SK-N-DZ (cell line): ENCODE measurements around the gene MRTFA.
"Not testable (repeated sequence)": the region's sequence is repeated elsewhere in the genome, so short reads cannot be mapped to it uniquely, and the experiment has no call there.

Source experiments
- DNase-seq: peaks from one replicate; pipeline ENCODE4 v3.0.0-alpha.2; 2015; ENCODE audit warnings: low spot score

The MRTFA gene

DNA sequence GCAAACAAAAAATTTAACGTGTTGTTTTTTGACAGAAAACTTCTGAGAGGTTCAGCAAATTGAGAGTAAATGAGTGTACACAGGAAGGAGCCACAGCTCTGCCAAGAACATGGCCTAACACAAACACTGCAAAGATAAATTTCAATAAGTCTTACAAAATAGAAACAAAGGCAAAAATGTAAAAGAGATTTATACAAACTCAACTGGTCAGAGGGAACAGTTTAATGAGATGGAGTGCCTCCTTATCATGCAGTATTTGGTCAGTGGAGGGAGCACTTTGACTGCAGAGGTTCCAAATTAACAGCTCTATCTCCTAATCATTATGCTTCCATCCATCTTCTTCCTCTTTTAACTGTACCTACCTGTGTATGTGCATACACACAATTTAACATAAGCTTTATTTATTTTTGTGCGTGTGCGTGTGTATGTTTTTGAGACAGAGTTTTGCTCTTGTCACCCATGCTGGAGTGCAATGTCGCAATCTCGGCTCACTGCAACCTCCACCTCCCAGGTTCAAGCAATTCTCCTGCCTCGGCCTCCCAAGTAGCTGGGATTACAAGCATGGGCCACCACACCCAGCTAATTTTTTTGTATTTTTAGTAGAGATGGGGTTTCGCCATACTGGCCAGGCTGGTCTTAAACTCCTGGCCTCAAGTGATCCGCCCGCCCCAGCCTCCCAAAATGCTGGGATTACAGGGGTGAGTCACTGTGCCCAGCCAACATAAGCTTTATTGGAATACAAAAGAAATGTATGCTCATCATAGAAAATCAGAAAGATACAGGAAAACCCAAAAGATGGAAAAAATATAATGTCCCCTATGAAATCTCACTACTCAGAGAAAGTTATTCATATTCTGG lies 111.9 kb downstream of the MRTFA start:
- no peak for DNase-seq

DNA sequence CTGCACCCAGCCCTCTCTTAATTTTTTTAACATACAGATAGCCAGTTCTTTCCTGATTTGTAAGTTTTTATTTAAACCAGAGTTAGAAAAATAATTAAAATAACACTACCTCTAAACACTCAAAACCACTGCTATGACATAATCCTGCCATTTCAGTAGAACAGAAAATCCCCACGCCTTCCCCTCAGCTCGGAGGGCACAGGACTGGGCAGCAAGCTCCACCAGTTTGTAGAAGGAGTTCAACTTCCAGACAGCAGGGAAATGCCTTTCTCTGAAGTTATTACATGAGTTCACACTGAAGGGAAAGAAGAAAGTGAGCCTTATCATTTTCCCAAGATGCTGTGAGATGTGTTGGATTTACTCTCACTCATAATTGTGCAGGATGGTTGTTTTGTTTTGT lies 114.4 kb downstream of the MRTFA start:
- no peak for DNase-seq

- DNase-seq = no peak
Measured at GRCh38 chr22:40521046-40521445, 115.5 kb downstream of the MRTFA start.

DNA sequence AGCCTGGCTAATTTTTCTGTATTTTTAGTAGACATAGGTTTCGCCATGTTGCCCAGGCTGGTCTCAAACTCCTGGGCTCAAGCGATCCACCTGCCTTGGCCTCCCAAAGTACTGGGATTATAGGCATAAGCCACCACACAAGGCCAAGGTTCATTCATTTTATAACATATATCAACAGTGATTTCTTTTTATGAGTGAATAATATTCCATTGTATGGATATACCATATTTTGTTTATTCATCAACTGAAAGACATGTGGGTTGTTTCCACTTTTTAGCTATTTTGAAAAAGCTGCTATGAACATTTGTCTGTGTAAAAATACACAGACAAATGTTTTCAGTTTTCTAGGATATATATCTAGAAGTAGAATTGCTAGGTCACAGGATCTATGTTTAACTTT lies 116.0 kb downstream of the MRTFA start:
- DNase-seq = no peak

- no peak for DNase-seq
Measured at GRCh38 chr22:40519948-40520331, 116.6 kb downstream of the MRTFA start.

GRCh38 chr22:40519284-40519947 lies 117.1 kb downstream of the MRTFA start:
- DNase-seq = no peak

GRCh38 chr22:40518840-40519239 lies 117.7 kb downstream of the MRTFA start:
- no peak for DNase-seq

DNA sequence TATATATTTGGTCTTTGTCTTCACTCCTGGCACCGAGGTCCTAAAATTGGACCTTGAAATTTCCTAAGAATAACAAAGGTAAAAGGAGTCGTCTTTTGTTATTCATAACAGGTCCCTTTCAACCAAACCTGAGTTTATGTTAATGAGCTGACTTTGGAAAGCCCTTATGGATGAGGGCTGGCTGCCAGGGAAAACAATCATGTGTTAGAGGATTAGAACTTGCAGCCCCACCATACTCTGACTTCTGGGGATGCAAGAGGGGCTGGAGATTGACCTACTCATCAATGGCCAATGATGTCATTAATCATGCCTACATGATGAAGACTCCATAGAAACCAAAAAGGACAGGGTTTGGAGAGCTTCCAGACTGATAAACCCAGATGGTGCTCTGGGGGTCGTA lies 118.9 kb downstream of the MRTFA start:
- DNase-seq = no peak

- no peak for DNase-seq
Measured at GRCh38 chr22:40516416-40516815, 120.1 kb downstream of the MRTFA start.

DNA sequence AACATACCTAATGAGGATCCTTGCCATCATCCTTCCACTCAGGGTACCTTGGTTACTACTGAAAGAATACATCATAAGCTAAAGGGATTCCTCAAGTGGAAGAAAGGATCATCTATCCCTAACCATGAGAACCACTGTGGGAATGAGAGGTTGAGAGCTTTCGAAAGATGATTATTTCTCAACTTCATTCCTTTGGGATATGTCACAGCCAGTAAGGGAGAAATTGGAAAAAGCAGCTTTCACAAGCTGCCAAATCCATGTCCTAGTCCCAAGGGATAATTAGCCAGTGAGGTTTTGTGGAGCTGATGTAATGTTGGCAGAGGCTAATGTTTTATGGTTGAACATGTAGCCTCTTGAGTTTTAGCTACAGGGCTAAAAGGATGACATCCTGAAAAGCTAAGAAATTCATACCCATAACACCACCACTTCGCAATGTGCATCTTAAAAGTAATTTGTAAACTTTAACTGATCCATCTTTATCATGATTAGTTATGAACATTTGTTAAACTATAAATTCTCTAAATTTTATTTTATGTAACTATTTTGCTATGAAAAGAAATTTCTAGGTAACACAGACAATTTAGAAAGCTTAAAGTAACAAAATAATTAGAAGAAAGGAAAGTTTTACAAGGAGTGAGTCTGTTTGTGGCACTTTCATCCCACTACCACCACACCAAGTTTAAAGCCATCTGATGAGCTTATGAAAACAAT lies 123.9 kb downstream of the MRTFA start:
- no peak for DNase-seq

DNA sequence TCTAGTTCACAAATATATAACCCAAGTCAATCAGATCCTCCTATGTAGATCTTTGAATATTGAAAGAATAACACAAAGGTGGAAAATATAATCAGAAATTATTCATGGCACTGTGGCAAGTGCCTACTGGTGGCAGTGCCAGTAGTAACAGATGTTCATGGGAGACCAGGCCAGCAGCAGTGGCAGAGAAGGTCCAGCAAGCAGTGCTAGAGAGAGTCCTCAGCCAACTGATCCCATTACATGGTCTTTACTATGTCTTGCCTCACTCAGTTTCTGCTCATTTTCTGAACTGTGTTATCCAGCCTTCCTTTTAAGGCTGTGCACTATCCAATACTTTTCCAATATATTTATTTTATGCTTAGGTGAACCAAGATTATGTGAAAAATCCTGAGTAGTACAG lies 124.9 kb downstream of the MRTFA start:
- no peak for DNase-seq

DNA sequence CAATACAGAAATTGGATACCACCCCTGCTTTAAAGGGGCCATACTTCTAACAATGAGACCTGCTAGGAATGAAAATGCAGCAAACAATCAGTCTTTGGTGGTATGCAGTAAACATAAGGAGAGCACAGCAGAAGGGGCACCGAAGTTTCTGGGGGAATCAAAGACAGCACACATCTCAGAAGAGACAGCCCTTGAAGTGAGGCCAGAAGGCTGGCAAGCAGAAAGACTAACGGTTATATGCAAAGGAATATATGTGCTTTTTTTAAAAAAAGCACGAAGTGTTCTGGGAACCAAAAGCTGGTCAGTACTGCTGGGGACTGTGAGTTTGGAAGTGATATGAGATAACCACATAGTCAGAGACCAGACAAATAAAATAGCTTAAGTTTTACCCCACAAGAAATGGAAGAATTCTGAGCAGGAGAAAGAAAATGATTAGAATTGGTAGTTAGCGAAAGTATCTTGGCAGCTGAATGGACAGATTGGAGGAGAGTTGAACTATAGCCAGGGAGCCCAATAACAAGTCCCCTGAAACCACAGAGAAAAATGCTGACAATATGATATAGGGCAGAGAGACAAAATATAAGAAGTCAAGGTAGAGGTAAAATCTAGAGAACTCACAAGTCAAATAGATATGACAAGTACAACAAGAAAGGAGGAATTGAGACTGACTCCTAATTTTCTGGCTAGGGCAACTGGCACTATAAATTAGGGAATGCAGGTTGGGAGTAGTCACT lies 125.7 kb downstream of the MRTFA start:
- DNase-seq = no peak

DNA sequence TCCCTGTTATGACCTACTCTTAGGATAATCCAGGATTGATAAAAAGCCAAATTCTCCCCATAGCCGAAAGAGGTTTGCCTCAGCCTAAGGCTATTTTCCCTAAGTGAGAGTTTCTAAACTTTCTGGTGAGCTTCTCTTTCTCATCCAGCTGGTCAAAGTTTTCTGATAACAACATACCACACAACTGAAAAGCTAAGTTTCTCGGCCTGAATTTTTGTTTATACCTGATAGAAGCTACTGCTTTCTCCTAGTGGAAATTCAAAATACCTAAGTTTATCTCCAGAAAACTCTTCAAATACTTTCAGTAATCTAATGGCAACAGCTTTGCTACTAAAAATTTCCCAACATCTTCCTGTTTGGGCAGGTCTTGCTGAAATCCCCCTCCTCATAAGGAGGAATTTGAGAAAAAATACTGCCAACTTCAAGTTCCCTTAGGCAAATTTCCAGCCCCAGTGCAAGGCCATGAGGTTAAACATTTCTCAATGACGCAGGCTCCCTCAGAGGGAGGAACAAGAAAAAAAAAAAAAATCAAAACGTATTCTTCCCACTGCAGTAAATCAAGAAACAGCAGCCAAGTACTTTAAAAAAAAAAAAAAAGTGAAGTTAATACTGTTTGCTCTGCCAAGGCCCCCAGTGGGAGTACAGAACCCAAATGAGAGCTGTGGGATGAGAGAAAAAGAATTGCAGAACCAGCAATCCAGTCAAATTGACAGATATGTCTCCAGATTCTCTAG lies 127.0 kb downstream of the MRTFA start:
- DNase-seq = no peak

GRCh38 chr22:40508046-40508445 lies 128.5 kb downstream of the MRTFA start:
- not testable (repeated sequence) for DNase-seq

DNA sequence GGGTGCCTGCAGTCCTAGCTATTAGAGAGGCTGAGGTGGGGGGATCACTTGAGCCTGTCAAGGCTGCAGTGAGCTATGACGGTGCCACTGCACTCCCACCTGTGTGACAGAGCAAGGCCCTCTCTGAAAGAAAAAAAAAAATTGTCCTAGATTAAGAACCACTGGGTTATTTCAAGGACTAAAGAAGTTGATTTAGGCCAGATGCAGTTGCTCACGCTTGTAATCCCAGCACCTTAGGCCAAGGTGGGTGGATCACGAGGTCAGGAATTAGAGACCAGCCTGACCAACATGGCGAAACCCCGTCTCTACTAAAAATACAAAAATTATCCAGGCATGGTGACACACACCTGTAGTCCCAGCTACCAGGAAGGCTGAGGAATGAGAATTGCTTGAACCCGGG lies 129.0 kb downstream of the MRTFA start:
- DNase-seq = no peak

- DNase-seq = no peak
Measured at GRCh38 chr22:40506762-40507161, 129.8 kb downstream of the MRTFA start.

- DNase-seq = no peak
Measured at GRCh38 chr22:40504285-40505249, 132.0 kb downstream of the MRTFA start.

DNA sequence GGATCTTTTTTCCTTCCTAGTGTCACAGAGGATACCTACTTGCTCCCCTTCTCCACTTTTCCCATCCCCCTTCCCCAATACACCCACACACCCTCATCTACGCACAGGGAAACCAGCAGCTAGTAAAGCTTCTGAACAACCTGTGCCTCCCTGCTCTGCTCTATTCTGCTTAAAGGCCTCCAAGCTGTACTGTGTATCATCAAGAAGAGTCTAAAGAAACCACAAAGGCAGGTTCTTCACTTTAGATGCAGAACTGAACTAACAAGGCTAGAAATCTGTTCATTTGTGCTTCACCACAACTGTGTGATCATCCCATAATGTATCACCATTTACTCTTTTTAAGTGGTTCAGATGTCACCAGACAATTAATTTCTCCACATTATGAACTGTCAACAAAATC lies 133.6 kb downstream of the MRTFA start:
- DNase-seq = no peak

DNA sequence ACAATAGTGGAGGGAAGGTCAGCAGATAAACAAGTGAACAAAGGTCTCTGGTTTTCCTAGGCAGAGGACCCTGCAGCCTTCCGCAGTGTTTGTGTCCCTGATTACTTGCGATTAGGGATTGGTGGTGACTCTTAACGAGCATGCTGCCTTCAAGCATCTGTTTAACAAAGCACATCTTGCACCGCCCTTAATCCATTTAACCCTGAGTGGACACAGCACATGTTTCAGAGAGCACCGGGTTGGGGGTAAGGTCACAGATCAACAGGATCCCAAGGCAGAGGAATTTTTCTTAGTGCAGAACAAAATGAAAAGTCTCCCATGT lies 136.1 kb downstream of the MRTFA start:
- DNase-seq = not testable (repeated sequence)

DNA sequence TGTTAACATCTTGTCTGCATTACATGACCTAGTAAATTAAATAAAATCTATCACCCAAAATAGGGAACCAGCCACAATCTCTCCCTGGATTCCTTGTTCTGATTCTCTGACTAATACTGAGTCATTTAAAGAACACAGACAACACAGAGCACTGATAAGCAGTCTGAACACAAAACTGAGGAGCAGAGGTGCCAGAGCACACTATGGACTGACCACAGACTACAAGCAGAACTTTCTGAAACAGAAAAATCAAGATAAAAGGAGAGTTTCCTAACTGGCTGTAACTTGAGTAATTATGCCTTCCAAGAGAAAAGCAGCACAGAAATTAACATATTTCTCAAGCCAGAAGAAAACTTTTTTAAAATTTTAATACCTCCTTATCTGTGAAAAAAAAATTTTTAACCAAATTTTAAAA lies 137.3 kb downstream of the MRTFA start:
- no peak for DNase-seq
